ENCODE results near the gene DMPK. TPM values are rescaled to one million over a fixed set of nuclear protein-coding genes. Genes with fewer than 3 reads are reported as not detected.

Gene DMPK
- polyA plus RNA-seq, 1 donor from 2014 or later = 34.3 TPM

DNA sequence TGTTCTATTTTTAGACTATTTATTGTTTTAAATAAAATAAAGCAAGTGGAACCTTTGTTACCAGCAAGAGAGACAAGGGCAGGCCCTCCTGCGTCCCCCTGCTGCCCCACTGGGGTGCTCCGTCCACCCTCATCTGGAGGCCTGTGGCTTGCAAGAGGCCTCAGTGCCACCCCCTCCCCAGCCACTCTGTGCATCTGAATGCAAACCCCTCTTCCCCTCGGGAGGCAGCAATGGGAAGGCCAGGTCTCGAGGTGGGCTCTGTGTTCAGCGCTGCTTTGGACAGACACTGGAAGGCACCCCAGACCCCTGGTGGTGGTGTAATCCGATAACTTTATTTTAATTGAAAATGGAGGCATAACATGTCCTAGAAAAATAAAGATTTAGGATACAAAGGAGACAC lies 17.8 kb downstream of the DMPK start:
- H3K27me3 ChIP-seq (ENCODE audit: insufficient read depth, low read depth, low read length) = peaks cover 22% of the 10 kb centered on the region
- H3K27ac ChIP-seq (ENCODE audit: low read length) = no peak overlapping the region
- H4K20me1 ChIP-seq (ENCODE audit: insufficient read depth) = no peaks in the 10 kb centered on the region
- H3K9ac ChIP-seq (ENCODE audit: low read length) = peak overlapping the region; percentile 30
- TF ChIP-seq SMC3 (conservative IDR thresholded peaks at IDR 0.05; ENCODE audit: poor library complexity) = no peak
- TF ChIP-seq, protein P1, sequence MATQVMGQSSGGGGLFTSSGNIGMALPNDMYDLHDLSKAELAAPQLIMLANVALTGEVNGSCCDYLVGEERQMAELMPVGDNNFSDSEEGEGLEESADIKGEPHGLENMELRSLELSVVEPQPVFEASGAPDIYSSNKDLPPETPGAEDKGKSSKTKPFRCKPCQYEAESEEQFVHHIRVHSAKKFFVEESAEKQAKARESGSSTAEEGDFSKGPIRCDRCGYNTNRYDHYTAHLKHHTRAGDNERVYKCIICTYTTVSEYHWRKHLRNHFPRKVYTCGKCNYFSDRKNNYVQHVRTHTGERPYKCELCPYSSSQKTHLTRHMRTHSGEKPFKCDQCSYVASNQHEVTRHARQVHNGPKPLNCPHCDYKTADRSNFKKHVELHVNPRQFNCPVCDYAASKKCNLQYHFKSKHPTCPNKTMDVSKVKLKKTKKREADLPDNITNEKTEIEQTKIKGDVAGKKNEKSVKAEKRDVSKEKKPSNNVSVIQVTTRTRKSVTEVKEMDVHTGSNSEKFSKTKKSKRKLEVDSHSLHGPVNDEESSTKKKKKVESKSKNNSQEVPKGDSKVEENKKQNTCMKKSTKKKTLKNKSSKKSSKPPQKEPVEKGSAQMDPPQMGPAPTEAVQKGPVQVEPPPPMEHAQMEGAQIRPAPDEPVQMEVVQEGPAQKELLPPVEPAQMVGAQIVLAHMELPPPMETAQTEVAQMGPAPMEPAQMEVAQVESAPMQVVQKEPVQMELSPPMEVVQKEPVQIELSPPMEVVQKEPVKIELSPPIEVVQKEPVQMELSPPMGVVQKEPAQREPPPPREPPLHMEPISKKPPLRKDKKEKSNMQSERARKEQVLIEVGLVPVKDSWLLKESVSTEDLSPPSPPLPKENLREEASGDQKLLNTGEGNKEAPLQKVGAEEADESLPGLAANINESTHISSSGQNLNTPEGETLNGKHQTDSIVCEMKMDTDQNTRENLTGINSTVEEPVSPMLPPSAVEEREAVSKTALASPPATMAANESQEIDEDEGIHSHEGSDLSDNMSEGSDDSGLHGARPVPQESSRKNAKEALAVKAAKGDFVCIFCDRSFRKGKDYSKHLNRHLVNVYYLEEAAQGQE (IDR thresholded peaks at IDR 0.05; ENCODE audit: borderline replicate concordance) = no peak
- no peak for TF ChIP-seq TAF1 (IDR thresholded peaks at IDR 0.05; ENCODE audit: low read depth)
- TF ChIP-seq, protein P2, sequence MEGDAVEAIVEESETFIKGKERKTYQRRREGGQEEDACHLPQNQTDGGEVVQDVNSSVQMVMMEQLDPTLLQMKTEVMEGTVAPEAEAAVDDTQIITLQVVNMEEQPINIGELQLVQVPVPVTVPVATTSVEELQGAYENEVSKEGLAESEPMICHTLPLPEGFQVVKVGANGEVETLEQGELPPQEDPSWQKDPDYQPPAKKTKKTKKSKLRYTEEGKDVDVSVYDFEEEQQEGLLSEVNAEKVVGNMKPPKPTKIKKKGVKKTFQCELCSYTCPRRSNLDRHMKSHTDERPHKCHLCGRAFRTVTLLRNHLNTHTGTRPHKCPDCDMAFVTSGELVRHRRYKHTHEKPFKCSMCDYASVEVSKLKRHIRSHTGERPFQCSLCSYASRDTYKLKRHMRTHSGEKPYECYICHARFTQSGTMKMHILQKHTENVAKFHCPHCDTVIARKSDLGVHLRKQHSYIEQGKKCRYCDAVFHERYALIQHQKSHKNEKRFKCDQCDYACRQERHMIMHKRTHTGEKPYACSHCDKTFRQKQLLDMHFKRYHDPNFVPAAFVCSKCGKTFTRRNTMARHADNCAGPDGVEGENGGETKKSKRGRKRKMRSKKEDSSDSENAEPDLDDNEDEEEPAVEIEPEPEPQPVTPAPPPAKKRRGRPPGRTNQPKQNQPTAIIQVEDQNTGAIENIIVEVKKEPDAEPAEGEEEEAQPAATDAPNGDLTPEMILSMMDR (IDR thresholded peaks at IDR 0.05; ENCODE audit: poor library complexity, severe bottlenecking) = no peak
- TF ChIP-seq RAD21 (conservative IDR thresholded peaks at IDR 0.05) = no peak
- no peak for TF ChIP-seq EZH2 (IDR thresholded peaks at IDR 0.05; ENCODE audit: borderline replicate concordance, insufficient read depth, low read length, poor library complexity, severe bottlenecking)
- no peak for TF ChIP-seq POLR2AphosphoS5 (IDR thresholded peaks at IDR 0.05)
- TF ChIP-seq EP300 (conservative IDR thresholded peaks at IDR 0.05; ENCODE audit: poor library complexity, severe bottlenecking) = no peak
- no peak for TF ChIP-seq MXI1 (conservative IDR thresholded peaks at IDR 0.05; ENCODE audit: poor library complexity, severe bottlenecking)
- no peak overlapping the region for H3K4me2 ChIP-seq (ENCODE audit: low read length)
- no peak overlapping the region for H2AFZ ChIP-seq (ENCODE audit: low read depth, low read length)
- H3K4me3 ChIP-seq (ENCODE audit: low read length) = peak overlapping the region; percentile 2
- no peaks in the 10 kb centered on the region for H3K9me3 ChIP-seq (ENCODE audit: low read length)
- H3K9me2 ChIP-seq (ENCODE audit: insufficient read depth, low read length) = no peaks in the 10 kb centered on the region
- no peaks in the 10 kb centered on the region for H3K79me2 ChIP-seq (replicated peaks; ENCODE audit: insufficient read depth, low read length)
- no peaks in the 10 kb centered on the region for H3K36me3 ChIP-seq (ENCODE audit: insufficient read depth, low read length)
- H3F3A ChIP-seq (ENCODE audit: insufficient read depth, low read length, poor library complexity, severe bottlenecking) = no peaks in the 10 kb centered on the region

DNA sequence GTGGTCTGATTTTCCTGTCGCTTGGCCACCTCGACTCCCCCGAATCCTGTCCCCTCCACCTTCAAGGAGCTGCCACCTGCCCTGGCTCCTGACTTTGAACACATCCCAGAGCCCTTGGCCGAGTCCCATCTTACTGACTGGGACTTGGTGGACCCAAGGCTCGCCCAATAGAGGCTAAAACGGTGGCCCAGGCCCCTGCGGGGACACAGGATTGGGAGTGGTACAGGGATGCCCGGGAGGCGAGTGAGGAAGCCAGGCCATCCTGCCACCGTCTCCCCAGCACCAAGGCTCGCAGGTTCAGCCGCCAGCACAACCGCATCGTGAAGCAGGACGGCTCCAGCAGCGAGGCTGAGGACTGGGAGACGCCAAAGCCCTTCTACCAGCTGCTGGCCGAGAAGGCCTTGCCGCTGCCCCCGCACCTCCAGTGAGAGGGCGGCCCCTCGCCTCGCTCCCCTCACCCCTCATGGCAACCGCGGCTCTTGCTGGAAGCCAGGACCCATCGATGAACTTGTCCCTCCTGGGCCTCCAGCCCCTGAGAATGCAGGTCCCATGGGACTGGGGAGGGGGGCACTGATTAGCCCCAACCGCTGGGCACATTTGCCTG lies 18.5 kb downstream of the DMPK start:
- Histone ChIP-seq H3K9me3 (ENCODE audit: low read length) (no peaks in the 10 kb centered on the region), H3F3A (ENCODE audit: insufficient read depth, low read length, poor library complexity, severe bottlenecking) (no peaks in the 10 kb centered on the region), H3K36me3 (ENCODE audit: insufficient read depth, low read length) (no peaks in the 10 kb centered on the region), H3K4me2 (ENCODE audit: low read length) (no peak overlapping the region), H3K27ac (ENCODE audit: low read length) (no peak overlapping the region), H3K27me3 (ENCODE audit: insufficient read depth, low read depth, low read length) (peaks cover 18% of the 10 kb centered on the region), H3K79me2 (replicated peaks; ENCODE audit: insufficient read depth, low read length) (no peaks in the 10 kb centered on the region), H3K9ac (ENCODE audit: low read length) (no peak overlapping the region), H2AFZ (ENCODE audit: low read depth, low read length) (no peak overlapping the region), H3K4me3 (ENCODE audit: low read length) (no peak overlapping the region), H4K20me1 (ENCODE audit: insufficient read depth) (no peaks in the 10 kb centered on the region), H3K9me2 (ENCODE audit: insufficient read depth, low read length) (no peaks in the 10 kb centered on the region)
- no peak for TF ChIP-seq TAF1 (IDR thresholded peaks at IDR 0.05; ENCODE audit: low read depth)
- TF ChIP-seq POLR2AphosphoS5 (IDR thresholded peaks at IDR 0.05) = no peak
- TF ChIP-seq SMC3 (conservative IDR thresholded peaks at IDR 0.05; ENCODE audit: poor library complexity) = no peak
- TF ChIP-seq MXI1 (conservative IDR thresholded peaks at IDR 0.05; ENCODE audit: poor library complexity, severe bottlenecking) = no peak
- TF ChIP-seq EZH2 (IDR thresholded peaks at IDR 0.05; ENCODE audit: borderline replicate concordance, insufficient read depth, low read length, poor library complexity, severe bottlenecking) = no peak
- no peak for TF ChIP-seq RAD21 (conservative IDR thresholded peaks at IDR 0.05)
- TF ChIP-seq, protein P2 (IDR thresholded peaks at IDR 0.05; ENCODE audit: poor library complexity, severe bottlenecking) = no peak
- TF ChIP-seq, protein P1 (IDR thresholded peaks at IDR 0.05; ENCODE audit: borderline replicate concordance) = no peak
- TF ChIP-seq EP300 (conservative IDR thresholded peaks at IDR 0.05; ENCODE audit: poor library complexity, severe bottlenecking) = no peak

Data from neural cell (in vitro differentiated cells).